DND-41 (cell line): ENCODE measurements around the gene GLYR1.

Experiments used
- ATAC-seq: fragments of 200-7000 bp; cut with Tn5 transposase; 3 replicates; pipeline ENCODE4 v1.9.1; 2021; ENCODE audit warnings: low read depth; ENCODE audit not compliant: insufficient read depth
- DNase-seq: peaks from one replicate; pipeline ENCODE4 v3.0.0-alpha.2; 2020
- H2AFZ ChIP-seq: 2 replicates; pipeline ENCODE4 v1.6.0; 2012; ENCODE audit warnings: low read depth, low read length
- H3K27ac ChIP-seq: 2 replicates; pipeline ENCODE4 v1.5.1; 2012; ENCODE audit warnings: low read length, inconsistent platforms
- H3K27me3 ChIP-seq: fragments of 200-600 bp; sonication (generic); 2 replicates; pipeline ENCODE4 v1.6.0; 2012; ENCODE audit warnings: low read length, mild to moderate bottlenecking, inconsistent platforms; ENCODE audit not compliant: insufficient read depth, poor library complexity
- H3K36me3 ChIP-seq: 2 replicates; pipeline ENCODE4 v1.5.1; 2012; ENCODE audit warnings: low read length, inconsistent platforms; ENCODE audit not compliant: insufficient read depth
- H3K4me1 ChIP-seq: 2 replicates; pipeline ENCODE4 v1.5.1; 2012; ENCODE audit warnings: mild to moderate bottlenecking, low read length; ENCODE audit not compliant: insufficient read depth
- H3K4me2 ChIP-seq: 2 replicates; pipeline ENCODE4 v1.6.0; 2012; ENCODE audit warnings: mild to moderate bottlenecking, moderate library complexity, low read length, inconsistent platforms; ENCODE audit not compliant: insufficient read depth
- H3K4me3 ChIP-seq, 2 experiments: fragments of 200-600 bp in 1 of 2; shearing (Covaris generic) in 1 of 2; 2 replicates each; pipeline ENCODE4 v1.5.1; 2012 to 2016; ENCODE audit warnings: inconsistent platforms in 2 of 2, low read length in 2 of 2, mild to moderate bottlenecking in 2 of 2, low read depth in 1 of 2, moderate library complexity in 1 of 2
- H3K79me2 ChIP-seq: 2 replicates; pipeline ENCODE4 v1.6.0; 2012; ENCODE audit warnings: low read length, inconsistent platforms; ENCODE audit not compliant: insufficient read depth
- H3K9ac ChIP-seq: 2 replicates; pipeline ENCODE4 v1.6.0; 2012; ENCODE audit warnings: low read depth, mild to moderate bottlenecking, inconsistent platforms, low read length, moderate library complexity
- H3K9me3 ChIP-seq: 2 replicates; pipeline ENCODE4 v1.5.1; 2012; ENCODE audit warnings: low read length, moderate library complexity, mild to moderate bottlenecking, inconsistent platforms; ENCODE audit not compliant: insufficient read depth, severe bottlenecking
- H4K20me1 ChIP-seq: 2 replicates; pipeline ENCODE4 v1.6.0; 2012; ENCODE audit warnings: low read length; ENCODE audit not compliant: insufficient read depth
- EZH2 ChIP-seq: IDR thresholded peaks from 3 replicates; pipeline ENCODE4 v1.6.1; 2012; ENCODE audit warnings: borderline replicate concordance, low read depth, mild to moderate bottlenecking, moderate library complexity, low read length, inconsistent platforms; ENCODE audit not compliant: severe bottlenecking
- TF ChIP-seq, protein P1 (sequence below): IDR thresholded peaks from 2 replicates; pipeline ENCODE4 v1.5.1; 2012; ENCODE audit warnings: borderline replicate concordance, low read length, moderate library complexity, mild to moderate bottlenecking; ENCODE audit not compliant: poor library complexity, severe bottlenecking; ENCODE audit errors: extremely low read depth

GLYR1 gene

DNA sequence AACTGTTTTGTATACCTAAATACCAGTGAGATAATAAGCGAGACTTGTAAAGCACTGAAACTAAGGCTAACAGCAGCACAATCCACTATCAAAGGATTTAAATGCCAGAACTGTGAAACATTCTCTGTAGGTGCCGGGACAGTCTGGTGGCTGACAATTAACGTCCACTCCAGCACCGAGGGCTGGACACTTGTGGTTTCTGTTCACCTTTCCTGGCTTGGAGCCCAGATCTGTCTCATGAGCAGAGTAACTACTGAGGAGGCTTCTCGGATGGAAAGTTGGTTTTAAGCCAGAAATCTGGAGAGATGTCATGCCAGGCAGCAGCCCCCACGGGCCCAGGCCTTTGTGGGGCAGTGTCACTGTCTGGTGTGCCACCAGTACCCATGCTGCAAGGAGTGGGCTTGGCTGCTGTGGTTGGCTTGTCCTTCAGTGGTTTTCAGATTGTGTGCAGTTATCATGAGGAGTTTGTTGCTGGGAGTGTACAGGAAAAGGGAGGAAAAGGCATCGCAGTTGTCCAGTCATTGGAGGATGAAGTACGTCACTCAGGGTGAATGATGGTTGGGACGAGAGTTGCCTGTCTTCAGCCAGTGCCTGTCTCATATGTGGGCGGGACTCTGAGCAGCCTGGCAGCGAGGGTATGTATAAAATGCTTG, 35.7 kb upstream of the GLYR1 start:
- Histone ChIP-seq H3K36me3 (peaks cover 85% of the 10 kb centered on the region), H4K20me1 (peaks cover 18% of the 10 kb centered on the region), H3K27ac (no peak overlapping the region), H3K4me1 (no peaks in the 10 kb centered on the region), H3K4me2 (no peak overlapping the region), H3K27me3 (no peaks in the 10 kb centered on the region), H2AFZ (no peak overlapping the region), H3K79me2 (no peaks in the 10 kb centered on the region), H3K4me3 (no peak overlapping the region), H3K9ac (no peak overlapping the region), H3K9me3 (no peaks in the 10 kb centered on the region)
- ATAC-seq (no peak), DNase-seq (no peak)
- TF ChIP-seq, protein P1, sequence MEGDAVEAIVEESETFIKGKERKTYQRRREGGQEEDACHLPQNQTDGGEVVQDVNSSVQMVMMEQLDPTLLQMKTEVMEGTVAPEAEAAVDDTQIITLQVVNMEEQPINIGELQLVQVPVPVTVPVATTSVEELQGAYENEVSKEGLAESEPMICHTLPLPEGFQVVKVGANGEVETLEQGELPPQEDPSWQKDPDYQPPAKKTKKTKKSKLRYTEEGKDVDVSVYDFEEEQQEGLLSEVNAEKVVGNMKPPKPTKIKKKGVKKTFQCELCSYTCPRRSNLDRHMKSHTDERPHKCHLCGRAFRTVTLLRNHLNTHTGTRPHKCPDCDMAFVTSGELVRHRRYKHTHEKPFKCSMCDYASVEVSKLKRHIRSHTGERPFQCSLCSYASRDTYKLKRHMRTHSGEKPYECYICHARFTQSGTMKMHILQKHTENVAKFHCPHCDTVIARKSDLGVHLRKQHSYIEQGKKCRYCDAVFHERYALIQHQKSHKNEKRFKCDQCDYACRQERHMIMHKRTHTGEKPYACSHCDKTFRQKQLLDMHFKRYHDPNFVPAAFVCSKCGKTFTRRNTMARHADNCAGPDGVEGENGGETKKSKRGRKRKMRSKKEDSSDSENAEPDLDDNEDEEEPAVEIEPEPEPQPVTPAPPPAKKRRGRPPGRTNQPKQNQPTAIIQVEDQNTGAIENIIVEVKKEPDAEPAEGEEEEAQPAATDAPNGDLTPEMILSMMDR: no peak
- no peak for TF ChIP-seq EZH2

DNA sequence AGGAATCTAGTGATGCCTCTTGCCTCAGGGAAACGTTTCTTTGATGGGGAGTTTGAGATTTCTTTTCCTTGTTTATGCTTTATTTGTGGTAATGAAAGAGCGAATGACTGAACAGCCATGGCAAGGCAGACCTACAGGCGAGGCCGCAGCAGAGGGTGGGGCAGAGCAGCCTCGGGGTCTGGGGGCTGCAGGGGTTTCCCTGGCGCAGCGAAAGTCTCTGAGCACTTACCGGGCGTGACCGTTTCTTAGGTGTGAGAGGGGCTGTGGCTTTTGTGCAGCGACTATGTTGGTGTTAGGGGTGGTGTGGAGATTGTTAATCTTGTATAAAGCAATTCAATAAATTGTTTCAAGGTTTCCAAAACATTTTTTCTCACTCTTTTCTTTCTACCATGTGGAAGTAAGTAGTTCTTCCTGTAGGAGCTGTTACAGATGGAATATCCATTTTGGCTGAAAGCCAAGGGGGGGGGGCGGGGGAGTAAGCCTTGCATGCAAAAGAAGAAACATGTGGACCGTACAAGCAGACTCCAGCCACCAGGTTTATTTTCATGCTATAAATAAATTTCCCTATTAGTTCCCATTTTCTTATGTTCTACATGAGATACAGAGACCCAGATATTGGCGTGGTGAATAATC, 35.0 kb upstream of the GLYR1 start:
- H3K9ac ChIP-seq: no peak overlapping the region
- H4K20me1 ChIP-seq: peaks cover 22% of the 10 kb centered on the region
- no peak for ATAC-seq
- TF ChIP-seq, protein P1: no peak
- TF ChIP-seq EZH2: no peak
- DNase-seq: no peak
- H3K27me3 ChIP-seq: no peaks in the 10 kb centered on the region
- no peaks in the 10 kb centered on the region for H3K9me3 ChIP-seq
- peaks cover 91% of the 10 kb centered on the region for H3K36me3 ChIP-seq
- H3K27ac ChIP-seq: no peak overlapping the region
- no peak overlapping the region for H3K4me3 ChIP-seq
- H3K4me2 ChIP-seq: no peak overlapping the region
- H3K4me1 ChIP-seq: no peaks in the 10 kb centered on the region
- H3K79me2 ChIP-seq: no peaks in the 10 kb centered on the region
- no peak overlapping the region for H2AFZ ChIP-seq

DNA sequence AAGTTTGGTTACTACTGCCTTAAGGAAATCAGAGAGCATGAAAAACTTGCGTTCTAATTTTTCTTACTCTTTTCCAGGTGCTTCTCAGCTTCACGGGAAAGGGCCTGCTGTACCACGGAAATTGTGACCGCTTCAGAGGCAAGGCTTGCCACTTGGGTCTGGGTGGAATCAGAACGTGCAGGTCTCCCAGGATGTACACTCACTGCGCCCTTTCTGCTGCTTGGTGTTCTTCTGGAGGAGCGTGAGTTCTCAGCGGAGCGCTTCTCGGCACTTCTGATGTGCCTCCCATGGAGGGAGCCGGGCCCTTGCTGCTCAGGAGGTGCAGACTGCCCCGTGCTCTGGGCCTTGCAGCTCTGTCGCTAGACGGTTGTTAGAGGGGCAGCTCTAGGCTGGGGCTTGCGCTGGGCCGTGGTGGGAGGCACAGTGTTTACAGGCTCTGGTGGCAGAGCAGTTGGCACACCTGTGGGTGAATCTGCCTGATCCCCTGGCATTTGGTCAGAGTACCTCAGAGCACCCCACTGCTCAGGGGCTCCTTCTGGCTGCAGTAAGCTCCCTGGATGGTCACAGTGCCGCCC, 33.0 kb upstream of the GLYR1 start:
- Histone ChIP-seq H3K36me3 (peaks cover 92% of the 10 kb centered on the region), H3K79me2 (no peaks in the 10 kb centered on the region), H2AFZ (no peak overlapping the region), H3K9me3 (no peaks in the 10 kb centered on the region), H3K4me3 (no peak overlapping the region), H3K9ac (no peak overlapping the region), H3K27me3 (no peaks in the 10 kb centered on the region), H3K4me1 (no peaks in the 10 kb centered on the region), H3K4me2 (no peak overlapping the region), H4K20me1 (peaks cover 28% of the 10 kb centered on the region), H3K27ac (no peak overlapping the region)
- ATAC-seq: no peak
- no peak for TF ChIP-seq EZH2
- TF ChIP-seq, protein P1: no peak
- DNase-seq: no peak
